Activated CD8-positive, alpha-beta memory T cell treated with anti-CD3 and anti-CD28 coated beads, Interleukin-2, amount 50 U/mL, for 4 hours (primary cell): ENCODE measurements around the gene MAPKAPK2.
A peak's percentile ranks its signal among the peaks of the same experiment; 100 is the strongest.

Experiments used
- DNase-seq: peaks from one replicate; pipeline ENCODE4 v3.0.0-alpha.2; 2020

MAPKAPK2 gene

GRCh38 chr1:206685334-206685768 lies 646 bp downstream of the MAPKAPK2 start:
- DNase-seq = peak; percentile 52

- DNase-seq = peak; percentile 35
These were observed 1.2 kb downstream of the MAPKAPK2 start for GRCh38 chr1:206685769-206686477.

- no peak for DNase-seq
These were observed 2.0 kb downstream of the MAPKAPK2 start for GRCh38 chr1:206686478-206687249.

GRCh38 chr1:206687251-206687914 lies 2.7 kb downstream of the MAPKAPK2 start:
- DNase-seq = no peak

- no peak for DNase-seq
These were observed 3.3 kb downstream of the MAPKAPK2 start for GRCh38 chr1:206687915-206688442.

- DNase-seq = no peak
These were observed 5.8 kb downstream of the MAPKAPK2 start for GRCh38 chr1:206690516-206690915.

- no peak for DNase-seq
These were observed 6.9 kb downstream of the MAPKAPK2 start for GRCh38 chr1:206691604-206692003.

- DNase-seq = no peak
These were observed 8.3 kb downstream of the MAPKAPK2 start for GRCh38 chr1:206693029-206693428.

GRCh38 chr1:206693592-206693991 lies 8.9 kb downstream of the MAPKAPK2 start:
- no peak for DNase-seq

- no peak for DNase-seq
These were observed 9.7 kb downstream of the MAPKAPK2 start for GRCh38 chr1:206694171-206695124.

- DNase-seq = no peak
These were observed 11.0 kb downstream of the MAPKAPK2 start for GRCh38 chr1:206695733-206696132.

- no peak for DNase-seq
These were observed 12.3 kb downstream of the MAPKAPK2 start for GRCh38 chr1:206696812-206697585.

GRCh38 chr1:206698011-206698410 lies 13.3 kb downstream of the MAPKAPK2 start:
- no peak for DNase-seq

GRCh38 chr1:206699000-206699586 lies 14.4 kb downstream of the MAPKAPK2 start:
- DNase-seq = no peak

- no peak for DNase-seq
These were observed 14.9 kb downstream of the MAPKAPK2 start for GRCh38 chr1:206699626-206700025.

GRCh38 chr1:206700445-206701036 lies 15.8 kb downstream of the MAPKAPK2 start:
- no peak for DNase-seq

- no peak for DNase-seq
These were observed 17.6 kb downstream of the MAPKAPK2 start for GRCh38 chr1:206702260-206702659.

- DNase-seq = no peak
These were observed 18.1 kb downstream of the MAPKAPK2 start for GRCh38 chr1:206702803-206703202.

GRCh38 chr1:206703661-206704060 lies 19.0 kb downstream of the MAPKAPK2 start:
- peak; percentile 61 for DNase-seq

GRCh38 chr1:206704226-206704625 lies 19.5 kb downstream of the MAPKAPK2 start:
- no peak for DNase-seq

GRCh38 chr1:206705191-206705590 lies 20.5 kb downstream of the MAPKAPK2 start:
- no peak for DNase-seq
